Loucy (cell line): ENCODE measurements around the gene EIF4EBP2.

Source experiments
- H2AFZ ChIP-seq: fragments of 200-600 bp; sonication (generic); 2 replicates; pipeline ENCODE4 v1.6.0; 2016; ENCODE audit warnings: antibody characterized with exemption, mild to moderate bottlenecking, low read length, moderate library complexity
- H3F3A ChIP-seq: fragments of 200-600 bp; 2 replicates; pipeline ENCODE4 v1.6.0; 2016; ENCODE audit warnings: antibody characterized with exemption, low read depth, mild to moderate bottlenecking
- H3K27me3 ChIP-seq: fragments of 200-600 bp; sonication (generic); 2 replicates; pipeline ENCODE4 v1.6.1; 2014; ENCODE audit warnings: low read length, mild to moderate bottlenecking; ENCODE audit not compliant: insufficient read depth, poor library complexity, severe bottlenecking
- H3K36me3 ChIP-seq: fragments of 200-600 bp; sonication (generic); 2 replicates; pipeline ENCODE4 v1.6.1; 2016; ENCODE audit warnings: low read length; ENCODE audit not compliant: insufficient read depth
- H3K4me1 ChIP-seq: fragments of 200-600 bp; sonication (generic); 2 replicates; pipeline ENCODE4 v1.5.1; 2014; ENCODE audit warnings: low read length, mild to moderate bottlenecking; ENCODE audit not compliant: insufficient read depth, poor library complexity, severe bottlenecking
- H3K4me2 ChIP-seq: fragments of 200-600 bp; sonication (generic); 2 replicates; pipeline ENCODE4 v1.6.0; 2014; ENCODE audit warnings: antibody characterized with exemption, low read length, low read depth, mild to moderate bottlenecking; ENCODE audit not compliant: poor library complexity, severe bottlenecking
- H3K4me3 ChIP-seq: fragments of 200-600 bp; sonication (generic); 2 replicates; pipeline ENCODE4 v1.5.1; 2014; ENCODE audit warnings: low read length, mild to moderate bottlenecking, mixed read lengths; ENCODE audit not compliant: poor library complexity, severe bottlenecking
- H3K79me2 ChIP-seq: fragments of 200-600 bp; sonication (generic); 2 replicates; pipeline ENCODE4 v1.6.1; 2014; ENCODE audit warnings: low read length; ENCODE audit not compliant: insufficient read depth
- H3K9ac ChIP-seq: fragments of 200-600 bp; sonication (generic); 2 replicates; pipeline ENCODE4 v1.6.0; 2014; ENCODE audit warnings: mild to moderate bottlenecking, low read depth, low read length, moderate library complexity; ENCODE audit not compliant: poor library complexity, severe bottlenecking
- H3K9me2 ChIP-seq: fragments of 200-600 bp; sonication (generic); replicated peaks from 2 replicates; pipeline ENCODE4 v1.6.1; 2016; ENCODE audit warnings: low read depth, low read length, mixed read lengths
- H3K9me3 ChIP-seq: fragments of 200-600 bp; sonication (generic); 2 replicates; pipeline ENCODE4 v1.6.1; 2014; ENCODE audit warnings: mild to moderate bottlenecking, antibody characterized with exemption, low read length, low read depth; ENCODE audit not compliant: insufficient read depth
- H4K20me1 ChIP-seq: fragments of 200-600 bp; sonication (generic); 2 replicates; pipeline ENCODE4 v1.6.0; 2014; ENCODE audit warnings: antibody characterized with exemption, low read length, mild to moderate bottlenecking; ENCODE audit not compliant: insufficient read depth, poor library complexity, severe bottlenecking
- EZH2phosphoT487 ChIP-seq: fragments of 200-600 bp; IDR thresholded peaks from 2 replicates; pipeline ENCODE4 v1.6.1; 2018; ENCODE audit warnings: antibody characterized with exemption, mild to moderate bottlenecking, moderate library complexity, borderline replicate concordance
- TF ChIP-seq, protein P1 (sequence below): fragments of 200-600 bp; sonication (generic); conservative IDR thresholded peaks from 2 replicates; pipeline ENCODE4 v1.5.1; 2014; ENCODE audit warnings: mild to moderate bottlenecking, antibody characterized with exemption, low read length

The EIF4EBP2 gene

DNA sequence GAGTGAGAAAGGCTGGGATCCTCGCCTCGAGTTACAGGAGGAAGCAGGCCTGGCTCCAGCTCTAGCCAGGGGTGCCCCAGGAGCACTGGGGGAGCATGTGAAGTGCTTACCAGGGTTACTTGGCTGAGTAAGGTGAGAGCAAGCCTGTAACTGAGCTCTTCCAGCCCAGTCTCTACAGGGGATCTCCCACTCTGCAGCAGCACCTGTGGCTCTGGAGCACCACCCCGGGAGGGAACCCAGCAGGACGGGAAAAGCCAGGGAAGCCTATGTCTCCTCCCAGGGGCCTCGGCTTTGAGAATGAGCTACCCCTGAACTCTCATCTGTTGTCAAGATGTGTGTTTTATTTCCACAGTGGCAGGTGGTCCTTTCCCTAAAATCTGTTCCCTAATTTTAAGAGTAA lies 32.1 kb upstream of the EIF4EBP2 start:
- H3K9ac ChIP-seq, result no peak overlapping the region
- no peak overlapping the region for H3K4me3 ChIP-seq
- no peaks in the 10 kb centered on the region for H3K4me1 ChIP-seq
- H3K27me3 ChIP-seq, result no peaks in the 10 kb centered on the region
- H3K9me2 ChIP-seq, result no peaks in the 10 kb centered on the region
- H3K36me3 ChIP-seq, result no peaks in the 10 kb centered on the region
- H4K20me1 ChIP-seq, result no peaks in the 10 kb centered on the region
- no peak overlapping the region for H2AFZ ChIP-seq
- H3K4me2 ChIP-seq, result no peak overlapping the region
- TF ChIP-seq, protein P1, sequence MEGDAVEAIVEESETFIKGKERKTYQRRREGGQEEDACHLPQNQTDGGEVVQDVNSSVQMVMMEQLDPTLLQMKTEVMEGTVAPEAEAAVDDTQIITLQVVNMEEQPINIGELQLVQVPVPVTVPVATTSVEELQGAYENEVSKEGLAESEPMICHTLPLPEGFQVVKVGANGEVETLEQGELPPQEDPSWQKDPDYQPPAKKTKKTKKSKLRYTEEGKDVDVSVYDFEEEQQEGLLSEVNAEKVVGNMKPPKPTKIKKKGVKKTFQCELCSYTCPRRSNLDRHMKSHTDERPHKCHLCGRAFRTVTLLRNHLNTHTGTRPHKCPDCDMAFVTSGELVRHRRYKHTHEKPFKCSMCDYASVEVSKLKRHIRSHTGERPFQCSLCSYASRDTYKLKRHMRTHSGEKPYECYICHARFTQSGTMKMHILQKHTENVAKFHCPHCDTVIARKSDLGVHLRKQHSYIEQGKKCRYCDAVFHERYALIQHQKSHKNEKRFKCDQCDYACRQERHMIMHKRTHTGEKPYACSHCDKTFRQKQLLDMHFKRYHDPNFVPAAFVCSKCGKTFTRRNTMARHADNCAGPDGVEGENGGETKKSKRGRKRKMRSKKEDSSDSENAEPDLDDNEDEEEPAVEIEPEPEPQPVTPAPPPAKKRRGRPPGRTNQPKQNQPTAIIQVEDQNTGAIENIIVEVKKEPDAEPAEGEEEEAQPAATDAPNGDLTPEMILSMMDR, result no peak
- no peak for TF ChIP-seq EZH2phosphoT487
- no peaks in the 10 kb centered on the region for H3F3A ChIP-seq
- no peaks in the 10 kb centered on the region for H3K79me2 ChIP-seq
- no peaks in the 10 kb centered on the region for H3K9me3 ChIP-seq

DNA sequence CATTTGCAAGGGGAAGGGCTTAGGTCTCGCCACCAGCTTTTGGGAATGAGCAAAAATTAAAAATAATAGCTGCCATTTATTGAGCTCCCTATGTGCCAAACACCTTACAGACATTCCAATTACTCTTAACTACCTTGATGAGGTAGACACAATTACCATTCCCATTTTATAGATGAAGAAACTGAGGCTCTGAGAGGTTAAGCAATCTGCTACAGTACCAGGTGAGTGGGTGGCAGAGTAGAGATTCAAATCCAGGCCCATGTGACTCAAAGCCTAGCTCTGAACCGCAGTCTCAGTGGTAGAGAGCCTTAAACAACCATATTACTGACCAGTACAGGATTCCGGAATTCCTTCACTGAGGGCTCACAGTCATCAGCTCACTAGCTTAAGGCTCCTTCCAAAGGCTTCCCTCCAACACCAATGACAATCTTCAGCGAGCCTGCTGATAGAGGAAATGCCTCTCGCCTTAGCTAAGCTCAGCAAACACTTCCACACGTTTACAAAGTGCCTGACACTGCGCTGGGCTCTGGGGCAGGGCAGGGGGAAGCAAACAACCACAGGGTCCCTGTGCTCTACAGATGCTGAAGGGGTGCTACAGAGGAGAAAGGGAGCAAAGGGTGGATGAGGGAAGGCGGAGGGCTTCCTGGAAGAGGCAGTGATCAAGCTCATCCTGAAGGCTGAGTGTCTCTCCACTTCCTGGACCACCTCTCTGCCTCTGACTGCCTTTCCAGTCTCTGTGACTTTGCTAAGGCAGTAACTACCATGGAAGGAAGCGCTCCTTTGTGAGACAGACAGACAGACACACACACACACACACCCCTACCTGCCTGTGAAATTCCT lies 28.9 kb upstream of the EIF4EBP2 start:
- Histone ChIP-seq H3K79me2 (no peaks in the 10 kb centered on the region), H2AFZ (no peak overlapping the region), H3K4me3 (no peak overlapping the region), H3K9ac (no peak overlapping the region), H3K9me3 (no peaks in the 10 kb centered on the region), H3K36me3 (no peaks in the 10 kb centered on the region), H3K4me2 (no peak overlapping the region), H3K27me3 (no peaks in the 10 kb centered on the region), H3K4me1 (no peaks in the 10 kb centered on the region), H3K9me2 (no peaks in the 10 kb centered on the region), H3F3A (no peaks in the 10 kb centered on the region), H4K20me1 (no peaks in the 10 kb centered on the region)
- TF ChIP-seq EZH2phosphoT487, result no peak
- TF ChIP-seq, protein P1, result no peak

GRCh38 chr10:70376436-70377378 lies 27.2 kb upstream of the EIF4EBP2 start:
- H2AFZ ChIP-seq, result no peak overlapping the region
- no peak for TF ChIP-seq EZH2phosphoT487
- TF ChIP-seq, protein P1, result no peak
- H4K20me1 ChIP-seq, result no peaks in the 10 kb centered on the region
- peaks cover 5% of the 10 kb centered on the region; the same call in 1 of the 2 replicates for H3K79me2 ChIP-seq
- H3K9me3 ChIP-seq, result no peaks in the 10 kb centered on the region
- H3K4me3 ChIP-seq, result no peak overlapping the region
- H3K27me3 ChIP-seq, result no peaks in the 10 kb centered on the region
- H3K4me1 ChIP-seq, result peaks cover 7% of the 10 kb centered on the region
- no peak overlapping the region for H3K4me2 ChIP-seq
- H3K9ac ChIP-seq, result no peak overlapping the region
- no peaks in the 10 kb centered on the region for H3F3A ChIP-seq
- no peaks in the 10 kb centered on the region for H3K36me3 ChIP-seq
- no peaks in the 10 kb centered on the region for H3K9me2 ChIP-seq
